GM12873 (cell line): ENCODE data around the gene ELAC1.
A peak's percentile ranks its signal among the peaks of the same experiment; 100 is the strongest.

Source experiments
- CTCF ChIP-seq: IDR thresholded peaks from 2 replicates; pipeline ENCODE4 v1.5.1; 2012; ENCODE audit warnings: low read depth, mild to moderate bottlenecking, moderate library complexity, low read length, control low read depth; ENCODE audit not compliant: insufficient read depth; ENCODE audit errors: missing control alignments

The ELAC1 gene

GRCh38 chr18:50967714-50968661 lies at the start of gene ELAC1:
Gene ELAC1 (plus strand): TSS chr18:50968040. CDS start chr18:50974405, 6,365 bp downstream.
- peak; percentile 0 for TF ChIP-seq CTCF

- no peak for TF ChIP-seq CTCF
These were observed 49.7 kb upstream of the ELAC1 start for GRCh38 chr18:50918153-50918552.

- no peak for TF ChIP-seq CTCF
These were observed 43.5 kb upstream of the ELAC1 start for GRCh38 chr18:50924372-50924771.

- no peak for TF ChIP-seq CTCF
These were observed 41.3 kb upstream of the ELAC1 start for GRCh38 chr18:50926521-50926920.

GRCh38 chr18:50928551-50928950 lies 39.3 kb upstream of the ELAC1 start:
- TF ChIP-seq CTCF, result no peak

GRCh38 chr18:50933684-50934083 lies 34.2 kb upstream of the ELAC1 start:
- TF ChIP-seq CTCF, result no peak

- TF ChIP-seq CTCF, result no peak
These were observed 33.2 kb upstream of the ELAC1 start for GRCh38 chr18:50934545-50935211.
